HG02610 (cell line): ENCODE measurements around the gene RAMP1.
"Not testable (repeated sequence)": the region's sequence is repeated elsewhere in the genome, so short reads cannot be mapped to it uniquely, and the experiment has no call there.

Experiments used
- ATAC-seq: cut with Tn5 transposase; IDR thresholded peaks from one replicate; pipeline ENCODE4 v1.9.1; 2021; ENCODE audit warnings: mild to moderate bottlenecking, moderate library complexity; ENCODE audit not compliant: unreplicated experiment

RAMP1 gene

GRCh38 chr2:237943395-237944094 is 84.1 kb downstream of the RAMP1 start:
- no peak for ATAC-seq

- no peak for ATAC-seq
These were observed 84.9 kb downstream of the RAMP1 start for GRCh38 chr2:237944302-237944701.

GRCh38 chr2:237946423-237946822 is 87.0 kb downstream of the RAMP1 start:
- no peak for ATAC-seq

GRCh38 chr2:237951354-237951753 is 91.9 kb downstream of the RAMP1 start:
- ATAC-seq: not testable (repeated sequence)

GRCh38 chr2:237951878-237952277 is 92.5 kb downstream of the RAMP1 start:
- ATAC-seq: no peak

- ATAC-seq: no peak
These were observed 93.4 kb downstream of the RAMP1 start for GRCh38 chr2:237952851-237953250.

- ATAC-seq: no peak
These were observed 96.4 kb downstream of the RAMP1 start for GRCh38 chr2:237955640-237956401.

GRCh38 chr2:237956402-237956736 is 96.9 kb downstream of the RAMP1 start:
- ATAC-seq: no peak

- no peak for ATAC-seq
These were observed 102.2 kb downstream of the RAMP1 start for GRCh38 chr2:237961637-237962036.
